HG02938 (cell line): ENCODE data around the gene AMIGO1.

Experiments used
- ATAC-seq: cut with Tn5 transposase; IDR thresholded peaks from one replicate; pipeline ENCODE4 v1.9.1; 2021; ENCODE audit warnings: mild to moderate bottlenecking, moderate library complexity; ENCODE audit not compliant: unreplicated experiment

AMIGO1 gene, protein sequence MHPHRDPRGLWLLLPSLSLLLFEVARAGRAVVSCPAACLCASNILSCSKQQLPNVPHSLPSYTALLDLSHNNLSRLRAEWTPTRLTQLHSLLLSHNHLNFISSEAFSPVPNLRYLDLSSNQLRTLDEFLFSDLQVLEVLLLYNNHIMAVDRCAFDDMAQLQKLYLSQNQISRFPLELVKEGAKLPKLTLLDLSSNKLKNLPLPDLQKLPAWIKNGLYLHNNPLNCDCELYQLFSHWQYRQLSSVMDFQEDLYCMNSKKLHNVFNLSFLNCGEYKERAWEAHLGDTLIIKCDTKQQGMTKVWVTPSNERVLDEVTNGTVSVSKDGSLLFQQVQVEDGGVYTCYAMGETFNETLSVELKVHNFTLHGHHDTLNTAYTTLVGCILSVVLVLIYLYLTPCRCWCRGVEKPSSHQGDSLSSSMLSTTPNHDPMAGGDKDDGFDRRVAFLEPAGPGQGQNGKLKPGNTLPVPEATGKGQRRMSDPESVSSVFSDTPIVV

GRCh38 chr1:109509176-109510134 is at the start of gene AMIGO1:
Gene AMIGO1 (minus strand): TSS chr1:109509727. CDS start chr1:109508912, 815 bp downstream.
- no peak for ATAC-seq

DNA sequence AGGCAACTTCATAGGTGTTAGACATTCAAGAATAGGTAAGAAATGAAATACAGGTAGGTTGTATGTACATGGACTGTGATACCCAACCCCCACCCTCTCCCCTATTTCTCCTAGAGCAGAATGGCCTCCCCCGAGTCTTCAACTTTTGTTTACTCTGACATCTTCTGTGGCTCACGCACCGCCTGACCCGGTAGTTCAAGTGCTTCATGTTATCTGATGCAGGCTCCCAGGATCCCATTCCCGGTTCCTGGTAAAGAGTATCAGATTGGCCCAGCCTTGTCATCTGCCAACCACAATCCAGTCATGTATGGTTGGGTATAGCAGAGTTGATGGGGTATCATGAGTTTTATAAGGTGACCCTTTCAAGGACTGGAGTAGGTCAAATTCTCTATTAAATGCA is 48.0 kb upstream of the AMIGO1 start:
- no peak for ATAC-seq

- no peak for ATAC-seq
Observed at GRCh38 chr1:109556563-109556962, 47.0 kb upstream of the AMIGO1 start.

DNA sequence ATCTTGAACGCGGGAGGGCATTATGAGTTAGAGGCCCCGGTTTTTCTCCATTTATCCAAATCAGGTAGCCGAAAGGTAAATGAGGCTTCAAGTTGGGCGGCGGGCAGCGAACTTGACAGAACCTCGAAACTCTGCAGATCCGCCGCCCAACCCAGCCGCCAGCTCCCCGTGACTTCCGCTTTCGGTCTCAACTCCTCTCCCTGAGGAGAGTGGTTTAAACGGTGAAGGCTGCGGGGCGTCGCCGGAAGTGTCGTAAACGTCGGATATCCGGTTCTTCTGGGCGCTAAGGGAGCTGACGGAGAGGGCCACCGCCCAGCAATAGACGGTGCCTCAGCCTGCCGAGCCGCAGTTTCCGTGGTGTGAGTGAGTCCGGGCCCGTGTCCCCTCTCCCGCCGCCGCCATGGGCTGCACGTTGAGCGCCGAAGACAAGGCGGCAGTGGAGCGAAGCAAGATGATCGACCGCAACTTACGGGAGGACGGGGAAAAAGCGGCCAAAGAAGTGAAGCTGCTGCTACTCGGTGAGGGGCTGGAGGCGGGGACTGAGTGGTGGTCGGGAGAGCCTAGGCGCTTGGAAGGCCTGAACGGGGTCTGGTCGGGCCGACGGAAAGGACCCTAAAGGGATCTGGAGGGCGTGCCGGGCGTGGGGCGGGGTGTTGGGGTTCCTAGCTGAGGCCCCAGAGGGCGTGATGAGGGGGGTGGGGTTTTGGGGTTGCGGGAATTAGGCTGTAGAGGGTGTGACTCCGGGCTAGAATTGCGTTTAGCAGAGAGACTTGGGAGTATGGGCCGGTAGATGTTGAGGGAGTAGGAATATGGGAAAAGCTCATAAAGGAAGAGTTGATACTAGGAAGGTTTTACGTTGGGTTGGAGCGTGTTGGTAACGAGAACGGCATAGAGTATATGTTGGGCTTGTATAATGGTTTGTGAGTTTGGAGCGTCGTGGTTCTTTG is 39.1 kb upstream of the AMIGO1 start, which contains the start of gene GNAI3:
GNAI3 (plus strand) TSS at position 295 of the 947 bp plus-strand sequence; CDS start at position 401, 106 bp downstream.
- peak; percentile 89 for ATAC-seq

DNA sequence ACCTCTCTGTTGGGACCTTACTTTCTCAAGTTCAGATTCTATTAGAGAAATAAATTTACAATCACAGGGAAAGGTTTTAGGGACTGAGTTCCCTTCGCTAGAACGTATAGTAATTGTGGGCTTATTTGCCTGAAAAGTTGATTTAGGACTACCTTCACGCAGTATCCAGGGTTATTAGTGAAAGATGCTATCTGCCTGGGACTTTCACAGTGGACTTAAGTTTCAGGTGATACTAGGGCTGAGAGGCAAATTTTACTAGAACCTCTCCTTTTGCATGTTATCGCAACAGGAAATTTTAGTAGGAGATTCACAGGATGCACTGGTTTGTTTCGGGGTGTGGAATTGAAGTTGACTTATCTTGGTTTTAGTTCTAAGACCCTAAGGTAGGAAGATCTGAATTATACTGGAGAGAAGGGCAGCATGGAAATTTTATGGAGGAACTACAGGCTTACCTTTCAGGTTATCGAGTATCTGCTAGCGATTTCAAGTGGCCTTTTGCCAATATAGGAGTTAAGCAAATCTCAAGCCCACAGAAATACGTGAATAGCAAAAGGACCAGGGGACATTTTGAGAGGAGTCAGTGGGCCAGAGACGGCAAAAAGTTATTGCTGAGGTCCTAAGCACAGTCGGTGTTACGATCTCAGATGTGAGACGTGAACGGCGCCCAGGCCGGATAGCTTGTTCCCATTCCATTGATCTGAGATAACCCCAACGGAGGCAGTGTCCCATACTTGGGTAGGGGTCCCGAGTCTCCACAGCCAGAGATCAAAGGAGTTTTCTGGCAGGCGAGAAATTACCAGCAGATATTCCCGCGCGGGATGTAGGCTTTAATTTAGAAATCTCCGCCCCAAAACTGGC is 38.2 kb upstream of the AMIGO1 start:
- peak; percentile 5 for ATAC-seq

GRCh38 chr1:109546311-109547109 is 37.0 kb upstream of the AMIGO1 start:
- peak; percentile 42 for ATAC-seq

DNA sequence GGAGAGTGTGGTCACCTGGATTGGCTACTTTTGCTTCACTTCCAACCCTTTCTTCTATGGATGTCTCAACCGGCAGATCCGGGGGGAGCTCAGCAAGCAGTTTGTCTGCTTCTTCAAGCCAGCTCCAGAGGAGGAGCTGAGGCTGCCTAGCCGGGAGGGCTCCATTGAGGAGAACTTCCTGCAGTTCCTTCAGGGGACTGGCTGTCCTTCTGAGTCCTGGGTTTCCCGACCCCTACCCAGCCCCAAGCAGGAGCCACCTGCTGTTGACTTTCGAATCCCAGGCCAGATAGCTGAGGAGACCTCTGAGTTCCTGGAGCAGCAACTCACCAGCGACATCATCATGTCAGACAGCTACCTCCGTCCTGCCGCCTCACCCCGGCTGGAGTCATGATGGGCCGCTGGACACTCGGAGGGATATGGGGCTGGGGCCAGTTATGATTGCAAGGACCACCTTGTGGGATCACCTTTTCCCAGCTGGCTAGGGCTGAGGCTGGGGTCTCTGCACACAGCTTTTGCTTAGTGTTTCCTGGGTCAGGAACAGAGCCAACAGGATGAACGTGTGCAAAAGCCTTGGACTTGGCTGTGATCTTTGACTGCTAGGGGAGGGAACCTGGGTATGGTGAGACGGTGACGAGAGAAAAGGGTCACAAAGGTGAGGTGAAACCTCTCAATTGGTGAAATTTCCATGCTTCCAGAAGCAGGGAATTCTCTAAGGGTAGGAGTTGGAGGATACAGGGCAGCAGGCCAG is 34.6 kb upstream of the AMIGO1 start:
- ATAC-seq, result no peak

DNA sequence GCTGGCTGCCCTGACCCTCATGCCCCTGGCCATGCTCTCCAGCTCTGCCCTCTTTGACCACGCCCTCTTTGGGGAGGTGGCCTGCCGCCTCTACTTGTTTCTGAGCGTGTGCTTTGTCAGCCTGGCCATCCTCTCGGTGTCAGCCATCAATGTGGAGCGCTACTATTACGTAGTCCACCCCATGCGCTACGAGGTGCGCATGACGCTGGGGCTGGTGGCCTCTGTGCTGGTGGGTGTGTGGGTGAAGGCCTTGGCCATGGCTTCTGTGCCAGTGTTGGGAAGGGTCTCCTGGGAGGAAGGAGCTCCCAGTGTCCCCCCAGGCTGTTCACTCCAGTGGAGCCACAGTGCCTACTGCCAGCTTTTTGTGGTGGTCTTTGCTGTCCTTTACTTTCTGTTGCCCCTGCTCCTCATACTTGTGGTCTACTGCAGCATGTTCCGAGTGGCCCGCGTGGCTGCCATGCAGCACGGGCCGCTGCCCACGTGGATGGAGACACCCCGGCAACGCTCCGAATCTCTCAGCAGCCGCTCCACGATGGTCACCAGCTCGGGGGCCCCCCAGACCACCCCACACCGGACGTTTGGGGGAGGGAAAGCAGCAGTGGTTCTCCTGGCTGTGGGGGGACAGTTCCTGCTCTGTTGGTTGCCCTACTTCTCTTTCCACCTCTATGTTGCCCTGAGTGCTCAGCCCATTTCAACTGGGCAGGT is 33.9 kb upstream of the AMIGO1 start:
- ATAC-seq, result no peak

DNA sequence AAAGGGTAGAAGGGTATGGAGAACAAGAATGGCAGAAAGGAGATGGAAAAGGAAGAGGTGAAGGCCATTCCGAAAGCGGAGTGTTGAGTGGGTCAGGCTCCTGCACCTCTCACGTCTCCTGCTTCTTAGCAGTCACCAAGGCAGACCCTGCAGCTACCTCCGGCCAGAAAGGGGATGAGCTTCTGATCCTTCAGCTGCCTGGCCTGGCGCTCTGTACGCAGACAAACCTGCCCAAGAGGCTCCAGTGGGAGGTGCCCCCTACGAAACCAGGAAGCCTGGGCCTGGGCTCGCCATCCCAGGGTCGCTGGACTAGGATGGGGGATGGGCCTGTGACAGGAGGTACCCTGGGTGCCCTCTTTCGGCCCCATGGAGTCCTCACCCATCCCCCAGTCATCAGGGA is 33.1 kb upstream of the AMIGO1 start:
- no peak for ATAC-seq

GRCh38 chr1:109541102-109541501 is 31.6 kb upstream of the AMIGO1 start:
- ATAC-seq, result no peak

GRCh38 chr1:109539676-109540075 is 30.1 kb upstream of the AMIGO1 start, which contains the start of gene GPR61:
Gene GPR61 (plus strand): TSS chr1:109539872. CDS start chr1:109543023, 3,151 bp downstream.
- no peak for ATAC-seq

DNA sequence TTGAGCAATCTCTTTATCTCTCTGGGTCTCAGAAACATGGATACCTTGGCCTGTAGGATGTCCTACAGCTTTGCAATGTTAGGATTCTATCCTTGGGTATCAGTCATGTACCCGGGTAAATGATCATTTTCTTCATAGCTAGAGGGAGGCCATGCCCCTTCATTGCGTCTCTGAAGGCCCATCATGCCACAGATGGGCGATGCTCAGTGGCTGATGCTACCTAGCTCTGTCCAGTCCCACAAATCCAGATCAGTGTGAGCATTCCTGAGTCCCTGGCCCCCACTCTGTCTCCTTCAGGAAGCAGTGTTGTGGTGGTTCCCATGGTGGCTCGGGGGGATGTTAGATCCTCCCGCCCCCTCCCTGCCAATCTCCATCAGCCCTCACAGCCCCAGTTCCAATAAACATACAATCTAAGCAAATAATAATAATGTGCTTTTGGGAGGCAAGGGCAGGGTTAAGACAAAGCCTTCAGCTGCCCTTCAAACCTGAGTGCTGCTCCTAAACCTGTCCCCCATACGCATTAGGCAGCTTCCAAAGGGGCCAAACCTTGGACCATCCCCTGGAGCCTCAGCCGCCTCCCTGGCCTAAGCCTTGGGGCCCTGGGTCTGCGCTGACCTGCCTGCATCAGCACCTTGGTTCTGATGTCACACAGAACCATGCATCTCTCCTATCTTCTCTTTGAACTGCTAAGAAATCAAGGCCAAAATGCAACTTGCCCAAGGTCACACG is 29.5 kb upstream of the AMIGO1 start:
- no peak for ATAC-seq

GRCh38 chr1:109537450-109538178 is 28.1 kb upstream of the AMIGO1 start:
- ATAC-seq, result no peak

DNA sequence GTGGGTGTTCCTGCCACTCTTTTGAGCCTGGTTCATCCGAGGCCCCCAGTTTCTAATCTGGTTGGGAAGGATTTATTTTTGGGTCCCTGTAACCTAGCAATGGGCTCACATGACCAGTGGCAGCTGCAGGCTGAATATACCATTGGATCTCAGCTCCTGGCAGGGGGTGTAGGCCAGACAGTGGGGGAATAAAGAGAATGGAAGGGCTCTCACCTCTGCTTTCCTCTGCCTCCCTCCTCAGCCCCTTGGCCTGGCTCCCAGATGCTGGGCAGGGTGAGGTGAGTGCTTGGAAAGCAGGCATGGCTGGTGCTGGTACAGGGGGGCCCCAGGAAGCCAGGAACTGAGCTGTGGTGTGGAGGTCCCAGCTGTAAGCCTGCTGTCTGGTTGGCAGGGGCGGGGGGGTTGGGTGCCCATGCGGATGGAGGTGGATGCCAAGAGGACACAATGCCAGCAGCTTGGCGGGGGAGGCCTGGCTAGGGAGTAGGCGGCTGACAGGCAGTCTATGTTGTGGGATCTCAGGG is 26.5 kb upstream of the AMIGO1 start:
- no peak for ATAC-seq

DNA sequence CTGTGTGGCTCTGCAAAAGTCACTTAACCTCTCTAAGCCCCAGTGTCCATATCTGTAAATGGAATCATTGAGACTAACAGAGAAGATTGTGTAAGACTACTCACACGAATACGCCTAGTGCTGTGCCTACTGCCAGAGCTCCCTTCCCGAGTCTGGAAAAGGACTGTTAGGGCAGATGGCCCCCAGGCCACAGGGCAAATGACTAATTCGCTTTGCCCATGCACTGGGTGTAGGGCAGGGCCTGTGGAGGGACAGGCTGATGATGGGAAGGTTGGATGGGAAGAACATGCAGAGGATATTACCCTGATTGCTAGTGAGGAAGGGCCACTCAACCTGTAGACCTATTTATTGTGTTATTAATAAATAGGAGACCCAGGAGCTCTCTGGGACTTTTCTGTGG is 26.0 kb upstream of the AMIGO1 start:
- no peak for ATAC-seq
